ENCODE measurements around the gene ITCH.

DNA sequence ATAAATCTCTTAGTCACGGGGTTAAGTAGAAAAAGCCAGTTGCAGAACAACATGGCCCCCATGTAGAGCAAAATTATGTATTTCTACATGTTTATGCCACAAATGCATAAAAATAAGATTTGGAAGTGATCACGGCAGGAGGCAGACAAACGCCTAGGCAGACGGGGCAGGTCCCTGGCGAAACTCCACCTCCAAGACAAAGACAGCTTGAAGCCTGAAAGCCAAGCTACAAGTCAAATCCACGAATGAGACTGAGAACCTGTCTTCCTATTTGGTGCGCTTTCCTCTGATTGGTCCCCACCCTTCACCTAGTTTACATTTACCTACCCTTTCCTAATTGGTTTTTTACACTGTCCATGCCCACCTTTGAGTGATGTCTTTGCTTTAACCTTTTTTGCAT lies 31.2 kb upstream of the ITCH start:
- no peak for TF ChIP-seq POLR2A (IDR thresholded peaks at IDR 0.05; ENCODE audit: low read depth, low read length)
- no peak for TF ChIP-seq TAF1 (IDR thresholded peaks at IDR 0.05; ENCODE audit: borderline replicate concordance, low read depth, low read length)
